ENCODE measurements around the gene NT5DC1.

The NT5DC1 gene

GRCh38 chr6:116201538-116201937 is 100.9 kb downstream of the NT5DC1 start:
- DNase-seq, result no peak

GRCh38 chr6:116205281-116205680 is 104.6 kb downstream of the NT5DC1 start:
- DNase-seq, result no peak

DNA sequence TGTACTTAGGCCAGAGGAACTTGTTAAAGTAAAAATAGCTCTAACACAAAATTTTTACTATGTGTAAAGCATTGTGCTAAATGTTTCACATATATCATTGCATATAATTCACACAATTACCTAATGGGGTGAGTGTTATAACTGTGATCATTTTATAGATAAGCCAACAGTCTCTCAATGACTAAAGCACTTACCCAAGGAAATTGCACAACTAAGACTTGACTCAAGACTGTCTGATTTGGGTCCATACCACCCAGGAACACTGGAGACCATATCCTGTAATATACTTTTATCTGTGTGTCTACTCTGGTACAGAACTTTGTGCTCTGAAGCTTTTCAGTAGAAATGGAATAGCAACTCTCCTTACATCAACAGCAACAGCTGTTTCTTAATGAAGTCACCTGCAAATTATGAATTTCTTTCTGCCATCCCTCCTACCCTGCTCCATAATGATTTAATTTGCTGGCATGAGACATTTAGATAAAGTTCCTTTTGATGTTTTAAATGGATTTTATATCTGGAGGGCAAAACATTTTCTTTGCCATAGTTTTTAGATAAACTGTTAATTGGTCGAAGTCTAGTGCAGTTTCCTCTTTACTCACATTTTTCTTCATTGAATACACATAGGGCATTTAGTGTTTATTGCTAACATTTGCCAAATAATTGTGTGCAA is 105.7 kb downstream of the NT5DC1 start:
- DNase-seq, result no peak

DNA sequence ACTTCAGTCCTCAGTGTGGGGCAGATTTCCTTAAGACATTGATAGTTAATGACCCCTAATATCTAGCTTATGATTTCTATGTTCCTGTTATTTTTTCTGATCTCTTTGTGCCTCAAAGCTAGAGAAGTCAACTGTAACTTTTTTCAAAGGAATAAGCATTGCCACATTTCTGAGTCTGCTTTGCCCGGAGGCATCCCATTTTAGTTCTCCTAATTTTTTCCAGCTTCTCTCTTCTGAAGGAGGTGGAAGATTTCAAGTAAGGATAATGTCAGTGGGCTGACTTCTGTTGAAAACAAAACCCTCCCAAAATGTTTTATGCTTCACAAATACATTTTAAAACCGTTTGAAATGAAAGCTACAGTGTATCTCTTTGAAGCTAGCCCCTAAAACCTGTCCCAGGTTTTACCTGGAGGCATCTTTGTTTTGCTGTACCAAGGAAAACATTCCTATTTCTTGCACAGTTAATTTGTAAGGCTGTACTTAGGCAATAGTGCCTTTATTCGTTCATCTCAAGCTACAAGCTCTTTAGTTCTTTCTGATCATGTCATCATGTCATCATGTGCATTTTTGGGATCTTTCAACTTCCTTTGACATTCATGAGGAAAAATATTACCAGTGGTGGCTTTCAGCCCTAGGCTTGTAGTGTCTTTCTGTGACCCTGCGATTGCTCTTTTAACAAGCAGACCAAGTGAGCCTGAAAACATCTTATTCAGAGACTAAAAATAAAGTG is 107.6 kb downstream of the NT5DC1 start:
- no peak for DNase-seq

- no peak for DNase-seq
Observed at GRCh38 chr6:116210316-116210715, 109.7 kb downstream of the NT5DC1 start.

DNA sequence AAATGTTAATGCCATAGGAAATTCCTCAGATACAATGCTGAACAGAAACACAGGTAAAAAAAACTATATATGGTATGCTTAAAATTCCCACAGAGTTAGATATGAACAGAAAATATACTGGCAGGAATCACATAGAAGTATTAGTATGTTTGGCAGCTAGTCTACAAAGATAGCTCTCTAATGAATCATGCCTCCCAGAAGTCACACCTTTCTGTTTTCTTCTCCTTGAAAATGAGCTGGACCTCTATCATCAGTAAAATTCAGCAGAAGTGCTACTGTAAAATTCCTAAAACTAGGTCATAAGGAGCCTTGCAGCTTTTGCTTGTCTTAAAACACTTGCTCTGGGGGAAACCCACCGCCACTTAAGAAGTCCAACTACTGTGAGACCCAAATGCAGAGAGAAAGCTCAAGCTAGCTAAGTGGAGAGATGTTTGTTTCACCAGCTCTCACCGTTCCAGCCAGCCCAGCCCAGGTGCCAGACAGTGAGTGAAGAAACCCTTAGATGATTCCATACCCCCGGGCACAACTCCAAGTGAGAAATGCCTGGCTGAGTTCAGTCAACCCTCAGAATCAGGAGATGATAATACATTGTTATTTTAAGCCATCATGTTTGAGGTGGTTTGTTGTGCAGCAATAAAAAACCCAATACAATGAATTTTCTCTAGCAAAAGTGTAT is 110.2 kb downstream of the NT5DC1 start:
- DNase-seq, result no peak

GRCh38 chr6:116214681-116215080 is 114.0 kb downstream of the NT5DC1 start:
- no peak for DNase-seq

DNA sequence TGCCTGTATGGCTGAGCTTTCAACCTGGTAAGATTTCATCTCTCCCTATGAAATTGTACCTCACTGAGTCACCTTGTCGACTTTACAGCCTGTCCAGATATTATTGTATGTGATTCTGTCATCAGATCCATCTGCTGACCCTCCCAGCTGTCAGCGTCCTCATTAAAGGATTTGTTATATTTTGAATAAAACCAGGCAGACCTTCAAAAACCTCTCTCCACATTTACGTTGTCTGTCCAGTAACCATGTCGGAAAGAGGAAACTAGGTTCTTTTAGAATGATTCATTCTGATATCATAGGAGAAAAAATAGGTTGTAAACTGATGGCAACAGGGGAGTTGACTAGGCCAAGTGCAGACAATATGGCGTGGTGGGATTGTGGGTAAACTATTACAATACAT is 114.8 kb downstream of the NT5DC1 start:
- no peak for DNase-seq

- no peak for DNase-seq
Observed at GRCh38 chr6:116217069-116217468, 116.4 kb downstream of the NT5DC1 start.

GRCh38 chr6:116218172-116218633 is 117.5 kb downstream of the NT5DC1 start:
- no peak for DNase-seq

GRCh38 chr6:116218866-116219265 is 118.2 kb downstream of the NT5DC1 start:
- DNase-seq, result no peak

DNA sequence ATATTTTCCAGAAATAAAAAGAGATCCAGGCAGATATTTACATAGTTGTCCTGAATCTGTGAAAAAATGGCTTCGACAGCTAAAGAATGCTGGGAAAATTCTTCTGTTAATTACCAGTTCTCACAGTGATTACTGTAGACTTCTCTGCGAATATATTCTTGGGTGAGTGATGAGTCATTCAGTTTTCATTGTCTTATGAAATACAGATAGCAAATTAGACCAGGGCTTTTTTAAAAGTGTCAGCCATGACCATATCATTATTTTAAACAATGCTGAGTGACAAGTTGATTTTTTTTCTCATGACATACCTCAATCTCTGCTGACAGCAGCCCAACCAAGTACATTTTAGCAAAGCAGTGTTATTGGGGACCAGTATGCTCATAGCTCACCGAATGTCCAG is 120.4 kb downstream of the NT5DC1 start:
- no peak for DNase-seq

- no peak for DNase-seq
Observed at GRCh38 chr6:116221911-116222310, 121.3 kb downstream of the NT5DC1 start.

- DNase-seq, result no peak
Observed at GRCh38 chr6:116223355-116223754, 122.7 kb downstream of the NT5DC1 start.

DNA sequence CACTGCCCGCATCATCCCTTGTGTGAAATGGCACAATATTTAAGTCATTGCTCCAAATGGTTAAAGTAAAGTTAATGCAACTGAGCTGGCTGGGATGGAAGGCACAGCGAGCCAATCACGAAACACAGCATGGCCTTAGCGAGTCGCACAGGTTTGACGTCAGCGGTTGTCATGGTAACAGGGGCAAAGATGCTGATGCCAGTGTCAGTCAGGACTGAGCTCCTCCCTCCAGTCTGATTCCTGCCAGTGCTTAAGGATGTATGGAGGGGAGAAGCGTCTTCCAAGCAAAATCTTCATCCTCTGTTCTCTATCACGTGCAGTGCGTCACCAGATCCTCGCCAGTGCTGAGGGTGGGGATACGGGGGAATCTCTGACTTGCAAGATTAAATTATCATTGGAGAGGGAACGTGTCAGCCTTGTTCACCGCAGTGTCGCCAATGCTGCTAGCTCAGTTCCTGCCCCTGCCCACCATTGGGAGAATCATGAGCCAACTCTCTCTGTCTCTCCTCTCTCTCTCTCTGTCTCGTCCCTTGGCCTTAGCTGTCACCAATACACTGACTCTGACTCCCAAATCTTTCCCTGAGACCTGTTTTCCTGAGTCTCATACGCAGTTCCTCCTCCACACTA is 128.7 kb downstream of the NT5DC1 start:
- no peak for DNase-seq

DNA sequence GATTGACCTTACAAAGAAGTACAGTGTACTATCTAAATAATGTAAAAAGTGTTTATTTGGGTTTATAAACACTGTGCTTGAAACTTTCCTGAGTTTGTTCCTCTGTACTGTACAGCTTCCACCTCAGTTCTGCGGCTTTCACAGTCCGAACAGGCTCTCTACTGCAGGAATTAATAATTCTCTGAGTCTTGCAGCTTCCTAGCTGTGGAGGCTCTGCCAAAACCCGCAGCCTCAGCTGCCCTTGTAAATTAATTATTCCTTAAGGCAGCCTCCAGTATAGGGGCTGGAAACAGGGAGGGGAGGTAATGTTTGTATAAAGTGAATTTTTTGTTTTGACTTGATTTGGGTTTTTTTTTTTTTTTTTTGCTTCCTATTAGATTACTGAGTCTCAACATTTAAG is 134.0 kb downstream of the NT5DC1 start:
- no peak for DNase-seq

GRCh38 chr6:116238083-116238482 is 137.4 kb downstream of the NT5DC1 start:
- no peak for DNase-seq

GRCh38 chr6:116239256-116239655 is 138.6 kb downstream of the NT5DC1 start:
- DNase-seq, result no peak

GRCh38 chr6:116239856-116240255 is 139.2 kb downstream of the NT5DC1 start:
- DNase-seq, result no peak

DNA sequence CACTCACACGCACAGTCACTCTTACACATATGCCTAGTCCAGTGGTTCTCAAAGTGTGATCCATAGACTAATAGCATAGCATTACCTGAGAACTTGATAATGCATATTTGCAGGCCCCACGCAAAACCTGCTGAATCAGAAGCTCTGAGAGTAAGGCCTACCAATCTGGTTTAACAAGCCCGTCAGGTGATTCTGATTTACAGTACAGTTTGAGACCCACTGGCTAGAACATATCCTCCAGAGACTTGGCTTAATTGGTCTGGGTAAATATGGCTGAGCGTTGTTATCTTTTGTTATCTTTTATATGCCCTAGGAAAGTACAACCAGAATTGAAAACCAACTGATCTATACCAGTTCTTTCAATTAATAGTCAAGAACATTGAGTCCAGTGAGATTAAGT is 143.6 kb downstream of the NT5DC1 start:
- no peak for DNase-seq

- DNase-seq, result no peak
Observed at GRCh38 chr6:116246089-116246488, 145.4 kb downstream of the NT5DC1 start.

- no peak for DNase-seq
Observed at GRCh38 chr6:116247285-116247684, 146.6 kb downstream of the NT5DC1 start.

DNA sequence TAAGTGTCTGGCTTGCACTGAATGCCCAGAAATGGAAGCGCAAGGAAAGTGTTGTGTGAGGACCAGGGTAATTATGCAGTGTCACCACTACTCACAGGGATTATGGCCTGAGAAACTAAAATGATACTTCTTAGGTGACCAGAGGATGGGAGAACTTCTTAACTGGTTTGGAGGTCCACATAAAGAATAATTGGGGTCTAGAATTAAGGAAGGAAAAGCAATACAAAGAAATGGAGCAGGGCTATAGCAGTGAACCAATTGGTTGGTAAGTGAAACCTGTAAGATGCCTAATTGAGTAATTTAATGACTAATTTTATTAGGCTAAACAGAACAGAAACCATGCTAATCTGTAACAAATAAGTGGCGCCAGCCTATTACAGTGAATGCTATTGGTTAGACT is 147.9 kb downstream of the NT5DC1 start:
- no peak for DNase-seq

Data from stimulated activated CD4-positive, alpha-beta T cell treated with anti-CD3 and anti-CD28 coated beads, Interleukin-2, amount 100 ng/mL, for 48 hours (primary cell).